ENCODE data around the gene OGDH.

DNA sequence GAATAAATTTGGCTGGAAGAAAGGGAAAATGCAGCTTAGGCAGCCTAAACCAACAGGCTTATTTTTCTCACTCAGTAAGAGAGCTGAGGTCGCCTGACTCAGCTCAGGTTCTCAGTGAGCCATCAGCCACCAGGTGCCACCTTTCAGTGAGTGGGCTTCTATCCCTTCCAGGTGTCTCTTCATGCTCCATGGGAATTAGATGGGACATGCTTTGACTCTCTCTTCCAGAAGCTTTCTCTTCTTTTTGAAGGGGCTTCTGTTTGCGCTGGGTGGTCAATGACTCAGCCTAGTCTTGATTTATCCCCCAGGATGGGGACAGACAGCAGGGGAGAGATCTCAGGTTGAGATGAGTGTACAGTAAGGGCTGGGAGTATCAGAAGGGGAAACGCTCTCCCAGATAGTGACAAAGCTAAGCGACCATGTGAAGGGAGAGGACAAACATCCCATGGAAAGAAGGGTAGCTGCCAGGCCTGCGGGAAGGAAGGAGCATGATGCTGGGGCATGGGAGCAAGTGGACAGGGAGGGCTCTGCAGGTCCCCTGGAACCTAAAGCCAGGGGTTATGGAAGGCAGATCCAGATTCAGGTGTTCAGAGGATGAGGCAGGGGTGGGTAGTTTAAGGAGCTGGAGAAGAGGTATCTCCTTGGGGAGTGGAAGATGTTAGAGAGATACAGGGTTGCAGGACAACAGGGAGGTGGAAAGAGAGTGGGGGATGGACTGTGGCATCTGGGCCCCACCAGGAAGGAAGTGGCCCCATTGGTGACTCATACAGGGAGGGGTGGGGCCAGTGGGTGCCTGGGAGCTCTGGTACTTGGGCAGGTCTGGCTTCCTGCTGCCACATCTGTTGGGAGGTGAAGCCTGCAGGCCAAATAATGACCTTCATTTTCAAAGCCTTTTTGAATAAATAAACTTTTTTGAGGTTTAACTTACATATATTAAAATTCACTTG, 32.5 kb downstream of the OGDH start:
- TF ChIP-seq ZNF274 (IDR thresholded peaks at IDR 0.05; ENCODE audit: low read depth, low read length) (no peak), YY1 (IDR thresholded peaks at IDR 0.05; ENCODE audit: insufficient read depth, insufficient read length) (no peak)

Data from NT2/D1 (cell line).